HG02623 (cell line): ENCODE measurements around the gene ARHGAP22.

Experiments used
- ATAC-seq: cut with Tn5 transposase; IDR thresholded peaks from one replicate; pipeline ENCODE4 v1.9.1; 2021; ENCODE audit warnings: moderate library complexity; ENCODE audit not compliant: unreplicated experiment

The ARHGAP22 gene

DNA sequence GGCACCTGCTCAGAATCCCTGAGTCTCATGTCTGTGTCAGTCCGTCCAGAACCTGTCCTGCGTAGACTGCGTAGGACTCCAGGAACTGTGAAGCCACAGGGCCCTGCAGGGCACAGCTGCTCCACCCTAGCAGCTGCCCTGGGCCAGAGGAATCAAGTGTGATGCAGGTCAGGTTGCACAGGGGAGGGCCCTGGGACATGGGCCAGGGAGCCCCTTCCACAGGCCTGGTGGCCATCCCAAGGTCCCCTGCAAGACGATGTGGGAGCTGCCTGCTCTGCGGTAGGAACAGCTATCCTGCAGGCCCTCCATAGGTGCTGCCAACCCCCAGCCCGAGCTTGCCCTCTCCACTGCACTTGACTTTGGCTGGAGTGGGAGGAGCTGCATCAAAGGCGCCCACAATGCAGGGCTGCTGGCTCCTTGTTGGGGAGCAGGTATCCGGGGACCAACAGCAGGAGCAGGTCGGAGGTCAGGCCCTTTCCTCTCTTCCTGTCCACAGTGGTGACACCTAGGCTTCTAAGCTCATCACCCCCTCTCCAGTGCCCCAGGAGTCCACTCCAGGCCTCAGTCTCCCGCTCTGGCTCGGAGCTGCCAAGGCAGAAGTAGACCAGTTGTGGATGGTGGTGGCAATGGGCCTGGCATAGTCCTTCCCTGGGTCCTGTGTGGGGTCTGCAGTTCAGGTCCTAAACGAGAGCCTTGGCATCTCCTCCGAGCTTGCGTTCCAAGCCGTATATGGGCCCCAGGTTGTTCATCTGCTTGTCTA lies 149.3 kb downstream of the ARHGAP22 start:
- no peak for ATAC-seq

DNA sequence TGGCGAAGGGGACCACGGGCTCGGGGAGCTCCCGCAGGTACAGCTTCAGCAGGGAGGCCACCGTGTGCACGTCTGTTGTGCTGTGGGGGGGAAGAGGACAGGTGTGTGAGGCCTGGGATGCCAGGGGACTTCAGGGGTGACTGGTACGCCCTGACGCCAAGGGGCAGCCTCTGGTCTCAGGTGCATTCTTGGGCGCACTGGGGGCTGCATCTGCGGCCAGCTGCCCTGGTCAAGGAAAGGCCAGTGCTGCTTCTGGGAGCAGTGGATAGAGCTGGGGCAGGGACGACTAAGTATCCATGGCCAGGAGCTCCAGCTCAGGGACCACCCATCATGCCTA lies 149.8 kb downstream of the ARHGAP22 start:
- no peak for ATAC-seq

DNA sequence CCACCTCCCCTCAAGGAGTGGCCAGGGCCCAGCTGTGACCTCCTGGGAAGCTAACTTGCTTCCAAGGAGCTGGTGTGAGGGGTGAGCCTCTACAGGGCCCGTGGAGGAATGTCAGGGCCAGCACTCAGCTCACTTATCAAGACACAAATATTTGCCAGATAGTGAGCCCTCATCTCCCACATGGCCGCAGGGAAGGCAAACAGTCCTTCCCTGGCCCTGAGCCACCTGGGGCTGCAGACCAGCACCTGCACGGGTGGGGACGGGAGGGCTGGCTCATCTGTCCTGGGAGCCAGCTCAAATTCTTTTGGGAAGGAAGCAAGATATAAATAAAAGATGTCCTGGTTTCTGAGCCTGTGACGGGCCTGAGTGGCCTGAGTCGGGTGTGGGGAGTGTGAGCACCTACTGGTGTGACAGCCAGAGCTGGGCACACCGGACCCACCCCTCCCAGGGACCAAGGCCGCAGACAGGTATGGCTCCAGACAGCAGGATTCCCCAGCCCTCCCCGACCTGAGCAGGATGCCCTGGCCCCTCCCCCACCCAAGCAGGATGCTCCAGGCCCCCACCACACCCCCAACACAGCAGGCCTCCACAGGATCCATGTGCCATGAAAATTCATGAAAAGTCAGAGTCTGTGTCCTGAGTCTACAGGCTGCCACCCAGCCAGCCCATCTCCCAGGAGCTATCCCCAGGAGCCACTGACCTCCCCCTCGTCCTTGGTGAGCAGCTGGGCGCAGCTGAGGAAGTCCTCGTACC lies 150.4 kb downstream of the ARHGAP22 start:
- no peak for ATAC-seq

DNA sequence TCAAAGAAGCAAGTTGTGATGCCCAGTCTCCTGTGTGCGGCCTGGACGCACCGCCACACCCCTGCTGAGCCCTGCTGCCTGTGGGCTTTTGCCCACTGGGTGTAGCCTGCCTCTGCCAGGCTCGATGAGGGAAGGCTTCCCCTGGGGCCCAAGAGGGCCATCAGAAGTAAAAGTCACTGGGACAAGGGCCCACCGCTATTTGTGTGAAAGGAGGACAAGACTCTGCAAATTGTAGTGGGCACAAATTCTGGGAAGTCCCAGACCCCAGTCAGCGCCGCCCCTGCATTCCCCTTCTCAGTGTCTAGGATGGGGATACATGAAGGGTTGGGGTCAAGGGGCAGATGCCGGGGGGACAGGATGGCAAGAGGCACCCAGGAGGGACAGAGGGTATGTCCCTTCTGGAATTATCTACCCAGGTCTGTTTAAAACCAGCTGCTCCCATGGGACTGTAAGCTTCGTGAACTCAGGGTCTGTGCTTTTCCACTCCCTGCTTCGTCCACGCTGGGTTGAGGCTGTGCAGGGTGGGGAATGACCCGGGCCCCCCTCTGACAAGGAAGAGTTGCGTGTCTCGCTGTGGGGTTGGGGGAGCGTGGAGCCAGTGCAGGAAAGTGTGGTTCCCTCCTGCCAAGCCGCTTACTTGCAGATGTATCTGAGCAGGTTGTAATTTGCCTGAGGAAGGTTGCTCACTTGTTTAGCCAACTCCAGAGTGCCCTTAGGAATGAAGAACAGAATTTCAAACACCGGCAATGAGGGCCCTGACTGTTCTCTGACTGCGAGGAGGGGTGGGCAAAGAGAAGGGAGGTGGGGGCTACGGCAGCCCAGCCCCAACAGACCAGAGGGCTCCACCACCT lies 151.2 kb downstream of the ARHGAP22 start:
- no peak for ATAC-seq

DNA sequence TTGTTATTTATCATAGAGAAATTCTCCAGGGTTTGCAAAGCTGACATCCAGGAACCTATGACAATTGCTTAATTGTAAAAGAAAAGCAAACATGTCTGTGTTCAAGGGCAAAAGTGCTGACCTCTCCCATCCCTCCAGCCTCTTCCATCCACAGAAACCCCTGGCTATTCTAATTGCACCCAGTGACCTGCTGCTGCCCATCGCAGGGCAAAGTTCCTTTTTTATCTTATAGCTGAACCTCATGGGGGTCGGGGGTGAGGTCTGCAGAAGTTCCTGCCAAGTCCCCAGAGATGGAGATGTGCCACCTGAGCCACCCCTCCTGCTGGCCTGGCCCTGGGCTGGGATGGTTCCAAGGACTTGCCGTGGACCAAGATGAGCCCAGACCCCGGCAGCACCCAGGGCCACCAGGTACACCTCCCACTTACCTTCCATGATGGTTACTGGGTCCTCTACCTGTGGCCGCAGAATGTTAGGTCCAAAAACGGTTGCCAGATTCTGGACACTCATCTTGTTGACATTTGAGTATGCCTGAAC lies 151.9 kb downstream of the ARHGAP22 start:
- ATAC-seq: no peak

DNA sequence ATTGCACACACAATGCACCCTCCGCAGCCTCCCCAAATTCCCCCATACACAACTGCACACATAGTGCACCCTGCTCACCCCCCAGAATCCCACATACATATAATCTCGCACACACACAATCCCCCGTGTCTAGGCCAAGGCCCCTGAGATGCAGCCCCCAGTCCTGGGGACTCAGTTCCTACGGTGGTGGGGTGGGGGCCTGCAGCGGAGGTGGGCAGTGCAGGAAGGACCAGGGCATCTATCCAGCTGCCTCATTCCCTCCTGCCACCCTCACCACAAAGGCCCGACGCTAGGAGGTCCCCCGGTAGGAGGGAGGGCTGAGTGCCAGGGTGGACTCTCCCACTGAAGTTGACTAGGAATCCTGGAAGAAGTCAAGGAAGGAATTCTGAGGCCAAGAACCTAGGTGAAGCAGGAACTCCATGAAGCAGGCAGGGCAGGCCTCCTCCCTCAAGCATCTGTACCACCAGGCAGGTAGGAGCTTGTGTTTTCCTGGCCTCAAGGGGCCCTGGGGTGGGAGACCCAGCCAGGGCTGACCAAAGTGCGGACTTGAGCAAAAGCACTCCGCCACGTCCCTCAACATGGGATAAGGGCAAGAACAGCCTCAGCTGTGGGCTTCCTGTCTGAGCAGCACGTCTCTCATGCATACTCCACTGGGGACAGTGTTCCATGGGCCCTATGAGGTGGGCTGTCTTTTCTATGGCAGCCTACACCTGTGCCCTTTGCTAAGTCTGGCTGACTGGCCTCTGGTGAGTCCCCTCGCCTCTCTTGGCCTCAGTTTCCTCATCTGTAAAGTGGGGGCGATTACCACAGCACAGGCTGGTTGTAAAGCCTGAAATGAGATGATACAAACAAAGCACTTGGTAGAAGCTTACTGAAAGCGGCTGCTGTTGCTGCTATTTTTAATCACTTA lies 152.6 kb downstream of the ARHGAP22 start:
- ATAC-seq: no peak

DNA sequence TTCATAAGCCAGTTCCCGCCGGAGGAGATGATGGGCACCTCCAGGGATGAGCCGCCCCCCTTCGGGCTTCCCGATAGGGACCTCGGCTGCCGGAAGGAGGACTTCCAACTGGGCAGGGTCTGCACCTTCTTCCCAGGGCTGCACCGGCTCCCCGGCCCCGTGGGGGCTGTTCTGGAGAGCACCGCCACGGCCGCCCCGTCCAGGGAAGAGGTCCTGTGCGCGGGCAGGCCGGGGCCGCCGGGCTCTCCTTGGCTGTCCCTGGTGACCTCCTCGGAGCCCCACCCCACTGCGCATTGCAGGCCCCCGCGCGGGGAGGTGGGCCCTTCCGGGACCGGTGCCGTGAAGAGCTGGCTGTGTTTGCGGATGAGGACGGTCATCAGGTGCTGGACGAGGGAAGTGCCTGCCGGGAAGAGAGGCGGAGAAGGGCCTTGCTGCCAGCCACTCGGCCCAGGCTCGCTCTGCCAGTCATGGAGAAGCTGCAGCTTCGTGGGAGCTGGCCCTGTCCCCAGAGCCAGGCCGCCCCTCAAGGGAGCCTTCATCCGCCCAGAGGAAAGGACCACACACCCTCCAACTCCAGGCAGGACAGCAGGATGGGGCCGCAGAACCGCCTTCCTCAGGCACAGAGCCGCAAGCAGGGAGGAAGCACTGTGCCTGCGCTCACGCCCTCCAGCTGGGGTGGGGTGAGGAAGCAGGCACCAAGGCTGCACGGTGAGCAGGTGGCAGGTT lies 154.0 kb downstream of the ARHGAP22 start:
- ATAC-seq: no peak

DNA sequence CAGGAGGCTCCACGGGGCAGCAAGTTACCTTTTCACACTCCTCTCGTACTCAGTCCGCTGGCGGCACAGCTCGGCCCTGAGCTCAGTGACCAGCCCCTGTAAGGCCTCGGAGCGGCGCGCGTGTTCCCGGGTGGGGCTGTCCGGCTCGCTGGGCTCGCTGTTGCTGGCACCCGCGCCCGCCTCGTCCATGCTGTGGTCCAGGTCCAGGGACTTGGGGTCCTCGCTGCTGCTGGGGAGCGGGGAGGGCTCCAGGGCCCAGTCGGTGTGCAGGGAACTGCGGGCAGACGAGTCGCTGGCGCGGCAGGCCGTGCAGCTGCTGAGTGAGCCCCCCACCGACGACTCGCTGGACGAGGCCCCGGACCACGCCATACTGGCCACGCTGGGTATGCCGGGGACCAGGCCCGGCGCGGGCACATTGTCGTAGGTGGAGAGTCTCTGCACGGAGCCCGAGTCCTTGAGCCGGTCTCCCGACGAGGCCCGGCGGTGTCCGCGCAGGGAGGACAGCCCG lies 154.6 kb downstream of the ARHGAP22 start:
- ATAC-seq: no peak

DNA sequence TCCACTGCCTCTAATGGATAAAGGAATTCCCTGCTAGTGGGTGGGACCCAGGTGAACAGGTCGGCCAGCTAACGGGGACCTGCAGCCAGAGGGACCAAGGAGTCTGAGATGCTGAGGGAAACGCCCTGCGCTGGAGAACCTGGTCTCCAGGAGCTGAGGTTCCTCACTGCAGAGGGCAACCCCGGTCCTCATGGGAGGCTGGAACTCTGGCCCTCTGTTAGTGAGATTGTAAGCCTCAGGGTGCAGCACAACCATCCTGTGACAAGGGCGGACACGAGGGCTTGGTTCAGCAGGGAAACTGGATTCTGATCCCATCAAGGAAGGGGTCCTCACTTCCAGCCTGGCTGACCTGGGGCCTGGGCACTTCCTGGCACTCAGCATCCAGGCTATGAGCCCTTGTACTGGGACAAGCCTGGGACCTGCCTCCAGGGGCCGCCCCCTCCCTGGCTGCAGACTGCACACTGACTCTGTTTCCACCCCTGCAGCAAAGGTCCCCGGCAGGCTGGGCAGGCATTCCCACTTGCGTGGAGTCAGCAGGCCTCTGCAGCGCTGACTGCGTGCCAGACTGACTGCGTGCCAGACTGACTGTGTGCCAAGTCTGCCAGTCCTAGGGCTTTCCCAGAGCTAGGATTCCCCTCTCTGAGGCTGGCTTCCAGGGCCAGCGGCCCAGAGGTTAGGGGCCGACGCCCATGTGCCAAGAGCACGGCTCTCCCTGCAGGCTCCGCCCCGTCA lies 155.2 kb downstream of the ARHGAP22 start:
- no peak for ATAC-seq

DNA sequence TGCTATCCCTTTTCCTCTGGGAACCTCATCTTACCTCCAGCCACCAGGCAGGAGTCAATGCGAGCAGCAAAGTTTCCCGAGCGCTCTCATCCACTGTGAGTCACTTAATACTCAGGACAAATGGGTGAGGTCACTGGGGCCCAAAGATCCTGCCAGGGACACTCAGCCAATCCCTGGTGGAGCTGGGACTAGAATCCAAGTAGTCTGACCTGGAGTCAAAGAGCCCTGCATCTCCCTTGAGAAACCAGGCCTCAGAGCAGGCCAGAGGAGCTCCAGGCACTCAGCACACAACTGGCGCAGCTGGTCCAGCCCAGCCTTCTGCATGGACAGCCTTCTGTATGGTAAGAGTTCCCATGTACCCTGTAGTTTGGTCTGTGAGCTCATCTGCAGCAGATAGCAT lies 156.1 kb downstream of the ARHGAP22 start:
- ATAC-seq: no peak

DNA sequence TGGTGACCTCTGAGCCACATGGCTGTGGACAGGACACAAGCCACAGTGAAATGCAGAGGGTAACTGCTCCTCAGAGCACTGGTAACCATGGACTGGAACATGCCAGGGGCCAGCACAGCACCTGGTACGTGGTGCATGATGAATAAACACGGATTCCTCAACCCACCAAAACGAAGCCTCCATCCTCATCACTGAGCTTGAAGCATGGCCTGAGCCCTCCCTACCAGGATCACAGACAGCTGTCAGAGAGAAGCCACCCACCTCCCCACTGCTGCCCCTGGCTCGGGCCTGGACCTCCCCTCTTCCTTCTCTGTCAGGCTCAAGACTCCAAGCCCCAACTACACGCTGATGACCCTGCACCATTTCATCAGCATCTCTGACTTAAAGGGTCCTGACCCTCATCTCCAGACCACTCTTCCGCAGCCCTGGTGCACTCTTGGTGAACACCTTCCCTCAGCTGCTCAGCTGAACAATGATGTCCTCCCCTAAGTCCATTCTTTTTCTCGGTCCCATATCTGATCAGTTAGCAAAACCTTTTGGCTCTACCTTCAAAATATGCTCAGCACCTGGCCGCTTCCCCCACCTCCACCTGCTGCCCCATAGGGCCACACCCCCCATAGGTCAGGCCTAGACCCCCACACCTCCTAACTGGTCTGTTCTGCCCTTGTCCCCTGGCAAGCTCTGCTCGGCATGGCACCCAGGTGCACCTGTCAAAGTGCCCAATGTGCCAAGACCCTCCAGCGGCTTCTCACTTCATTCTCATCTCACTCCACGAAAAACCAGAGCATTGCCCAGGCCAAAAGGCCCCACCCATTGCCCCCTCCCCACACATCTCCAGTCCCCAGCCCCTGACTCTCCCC lies 157.3 kb downstream of the ARHGAP22 start:
- ATAC-seq: no peak

DNA sequence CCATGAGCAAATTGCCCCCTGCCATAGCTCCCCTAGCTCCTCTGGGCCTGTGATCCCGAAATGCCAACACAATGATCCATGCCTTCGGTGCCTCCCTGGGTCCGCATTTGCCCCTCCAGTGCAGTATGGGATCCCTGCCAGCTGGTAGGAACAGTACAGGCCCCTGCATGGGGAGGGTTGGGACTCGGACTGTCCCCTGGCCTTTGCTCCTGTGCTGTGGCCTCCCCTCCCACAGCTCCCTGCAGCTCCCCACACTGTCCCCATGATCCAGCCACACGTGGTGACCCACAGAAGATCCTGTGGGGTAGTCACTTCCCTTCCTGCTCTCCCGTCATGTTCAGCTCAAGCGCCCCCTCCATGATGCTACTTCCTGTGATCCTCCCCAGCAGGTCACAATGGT lies 158.1 kb downstream of the ARHGAP22 start:
- ATAC-seq: no peak

DNA sequence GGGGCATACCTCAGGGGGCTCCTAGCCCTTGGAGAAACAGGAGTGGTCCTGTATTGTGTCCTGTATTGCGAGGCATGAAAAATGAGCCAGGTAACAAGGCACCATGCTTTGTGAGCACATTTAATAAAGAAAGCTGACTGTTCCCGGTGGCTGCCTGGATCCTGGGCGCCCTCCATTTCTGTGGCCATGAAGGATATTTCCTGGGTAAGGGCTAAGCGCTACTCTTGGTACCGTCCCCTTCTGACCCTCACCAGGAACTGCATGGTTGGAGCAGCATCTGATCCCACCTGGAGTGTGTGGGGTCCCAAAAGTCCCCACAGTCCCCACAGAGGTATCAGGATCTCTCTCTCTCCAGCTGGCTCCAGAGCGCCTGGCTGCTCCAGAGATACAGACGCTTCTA lies 158.9 kb downstream of the ARHGAP22 start:
- ATAC-seq: no peak

DNA sequence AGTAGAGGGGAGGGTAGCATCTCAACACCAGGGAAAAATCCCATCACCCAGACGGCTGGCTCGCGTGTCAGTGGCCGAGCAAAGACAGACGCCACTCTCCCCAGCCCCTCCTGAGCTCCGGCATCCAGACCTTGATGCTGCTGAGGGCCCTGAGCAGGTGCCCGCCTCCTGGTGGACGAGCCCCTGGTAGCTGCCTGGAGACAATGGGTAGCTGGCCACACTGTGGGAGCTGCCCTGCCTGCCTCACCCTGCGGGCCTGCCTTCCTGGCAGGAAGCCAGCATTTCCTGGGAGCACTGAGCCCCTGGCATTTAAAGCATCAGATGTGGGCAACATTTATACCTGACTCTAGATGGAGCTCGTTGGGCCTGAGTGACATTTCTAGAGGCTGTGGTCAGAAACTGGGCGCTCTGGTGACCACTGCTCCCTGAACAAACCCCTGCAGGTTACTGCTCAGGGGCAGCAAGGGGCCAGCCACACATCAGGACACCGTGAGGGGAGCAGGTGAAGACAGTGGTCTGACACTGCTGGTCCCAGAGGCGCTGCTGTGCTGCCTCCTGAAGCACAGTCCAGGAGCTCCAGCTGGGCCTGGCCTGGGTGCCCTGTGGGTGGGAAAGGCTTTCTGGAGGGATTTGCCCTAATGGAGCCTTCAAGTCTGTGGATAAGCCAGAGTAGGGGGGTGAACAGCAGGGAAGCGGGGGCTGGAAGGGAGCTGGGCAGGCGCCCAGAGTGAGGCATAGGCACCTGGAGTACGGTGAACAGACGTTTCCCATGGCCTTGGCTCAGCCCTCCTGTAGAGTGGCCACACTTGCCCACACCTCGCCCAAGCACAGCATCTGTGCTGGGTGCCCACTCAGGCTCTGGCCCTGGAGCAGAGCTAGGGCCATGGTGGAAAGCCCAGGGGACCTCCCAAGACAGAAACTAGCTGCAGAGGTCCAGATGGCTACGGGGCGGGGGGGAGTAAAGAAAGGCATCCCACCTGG lies 159.7 kb downstream of the ARHGAP22 start:
- ATAC-seq: no peak

DNA sequence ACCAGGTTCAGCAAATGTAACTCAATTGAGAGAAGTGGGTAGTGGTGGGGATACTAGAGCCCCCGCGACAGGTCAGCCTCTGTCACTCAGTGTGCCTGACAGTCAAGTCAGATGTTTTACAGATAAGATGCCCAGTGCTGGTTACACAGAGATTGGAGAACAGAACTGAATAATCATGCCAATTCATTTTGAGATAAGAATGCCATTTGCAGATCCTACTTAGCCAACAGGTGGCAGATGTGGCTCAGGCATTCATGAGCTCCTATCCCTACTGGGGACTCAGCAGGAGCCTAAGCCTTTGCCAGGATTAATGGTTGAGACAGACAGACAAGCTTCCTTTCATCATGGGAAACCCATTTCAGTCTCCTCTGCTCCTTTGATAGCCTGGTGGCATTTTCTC lies 160.6 kb downstream of the ARHGAP22 start:
- no peak for ATAC-seq

DNA sequence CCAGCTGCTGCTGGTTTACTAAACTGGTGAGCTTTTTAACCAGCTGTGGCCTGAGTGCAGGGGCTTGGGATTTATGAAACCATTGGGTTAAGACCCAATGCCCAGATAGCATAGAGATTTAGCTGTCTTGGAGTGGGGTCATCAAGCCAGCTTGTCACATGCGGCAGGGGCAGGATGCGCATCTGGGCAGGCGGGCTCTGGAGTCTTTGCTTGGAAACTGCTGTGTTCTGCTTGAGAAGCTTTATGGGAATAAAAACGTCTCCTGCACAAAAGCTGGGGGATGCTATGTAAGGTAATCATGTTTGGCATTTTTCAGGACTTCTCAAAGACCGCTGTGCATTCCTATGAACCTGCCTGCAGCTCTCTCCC lies 162.1 kb downstream of the ARHGAP22 start:
- no peak for ATAC-seq
